Activated T-helper 1 cell treated with Interleukin-2 at 50 U/mL for 16 hours (primary cell): ENCODE measurements around the gene KIAA1958.

ENCODE experiments used
- DNase-seq: peaks from one replicate; pipeline ENCODE4 v3.0.0-alpha.2; 2020; ENCODE audit warnings: low read depth

KIAA1958 gene

DNA sequence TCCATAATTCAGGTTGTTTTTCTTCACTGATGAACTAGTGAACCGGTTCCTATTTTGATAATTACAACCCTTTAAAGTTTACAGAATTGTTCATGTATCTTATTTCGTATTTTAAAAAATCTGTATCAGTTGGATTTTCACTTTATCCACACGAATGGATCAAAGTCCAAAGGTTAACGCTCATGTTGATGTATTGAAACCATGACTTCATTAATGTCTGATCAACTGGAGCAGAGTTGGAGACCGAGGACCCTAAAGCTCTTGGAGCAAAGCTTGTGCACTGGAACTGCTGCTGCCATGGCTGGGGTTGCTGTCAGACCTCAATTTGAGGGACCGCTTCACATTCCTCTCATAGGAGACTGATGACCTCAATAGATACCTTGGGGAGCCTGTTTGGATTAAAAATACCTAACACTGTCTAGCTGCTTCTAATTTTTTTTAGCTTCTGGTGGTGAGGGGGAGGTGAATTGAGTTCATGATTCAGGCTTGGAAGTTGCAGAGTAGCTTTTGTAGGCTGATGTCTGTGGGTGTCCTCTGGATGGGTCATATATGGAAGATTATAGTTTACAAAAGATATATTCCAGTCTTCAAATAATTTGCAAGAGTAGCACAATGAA lies 45.1 kb downstream of the KIAA1958 start:
- no peak for DNase-seq

GRCh38 chr9:112532427-112532826 lies 45.8 kb downstream of the KIAA1958 start:
- DNase-seq = no peak

GRCh38 chr9:112533660-112534059 lies 47.0 kb downstream of the KIAA1958 start:
- no peak for DNase-seq

DNA sequence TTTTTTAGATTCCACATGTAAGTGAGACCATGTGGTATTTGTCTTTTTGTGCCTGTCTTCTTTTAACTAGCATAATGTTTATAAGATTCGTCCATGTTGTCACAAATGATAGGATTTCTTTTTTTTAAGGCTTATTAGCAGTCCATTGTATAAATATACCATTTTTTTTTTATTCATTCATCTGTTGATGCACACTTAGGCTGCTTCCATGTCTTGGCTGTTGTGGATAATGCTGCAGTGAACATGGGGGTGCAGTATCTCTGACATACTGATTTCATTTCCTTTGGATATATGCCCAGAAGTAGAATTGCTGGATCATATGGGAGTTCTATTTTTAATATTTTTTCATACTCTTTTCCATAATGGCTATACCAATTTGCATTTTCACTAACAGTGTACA lies 48.7 kb downstream of the KIAA1958 start:
- DNase-seq = no peak

DNA sequence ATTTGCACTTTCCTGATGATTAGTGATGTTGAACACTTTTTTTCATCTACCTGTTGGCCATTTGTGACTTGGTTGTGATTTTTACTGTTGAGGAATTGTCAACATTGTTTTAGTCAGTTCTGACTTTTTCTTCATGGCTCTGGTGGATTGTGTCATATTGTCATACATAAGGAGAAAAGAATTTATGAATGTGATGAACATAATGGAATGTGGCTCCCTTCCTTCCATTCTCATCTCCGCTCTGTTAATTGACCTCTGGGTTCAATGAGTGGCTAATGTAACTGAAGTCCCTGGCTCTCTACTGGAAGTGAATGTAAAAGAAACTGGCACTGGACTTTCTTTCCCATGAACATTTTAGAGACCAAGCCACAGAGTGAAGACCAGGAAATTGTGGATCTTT lies 49.2 kb downstream of the KIAA1958 start:
- DNase-seq = no peak

DNA sequence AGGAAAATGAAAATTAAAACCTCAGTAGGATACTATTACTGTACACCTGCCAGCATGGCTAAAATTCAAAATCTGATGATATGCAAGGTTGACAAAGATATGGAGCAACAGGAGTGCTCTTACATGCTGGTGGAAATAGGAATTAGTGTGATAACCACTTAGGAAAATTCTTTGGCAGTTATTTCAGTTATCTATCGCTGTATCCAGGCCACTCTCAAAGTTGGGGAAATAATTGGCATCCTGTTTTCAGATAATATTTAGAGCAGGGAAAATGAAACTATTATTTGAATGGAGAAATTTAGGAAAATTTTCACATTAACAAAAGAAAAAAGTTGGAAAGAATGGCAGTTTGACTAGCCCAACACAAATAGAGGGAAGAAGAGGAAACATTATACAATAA lies 50.9 kb downstream of the KIAA1958 start:
- no peak for DNase-seq

DNA sequence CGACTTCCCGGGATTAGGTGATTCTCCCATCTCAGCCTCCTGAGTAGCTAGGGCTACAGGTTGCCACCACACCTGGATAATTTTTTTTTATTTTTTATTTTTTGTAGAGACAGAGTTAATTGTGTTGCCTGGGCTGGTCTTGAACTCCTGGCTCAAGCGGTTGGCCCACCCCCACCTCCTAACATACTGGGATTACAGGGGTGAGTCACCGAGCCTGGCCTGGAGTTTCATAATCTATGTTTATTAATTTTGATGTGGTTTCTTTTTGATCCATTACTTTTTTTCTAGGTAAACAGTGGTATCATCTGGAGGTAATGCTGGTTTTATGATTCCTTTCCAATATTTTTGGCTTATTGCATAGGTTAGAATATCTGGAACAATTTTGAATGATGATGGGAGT lies 54.2 kb downstream of the KIAA1958 start:
- DNase-seq = no peak

DNA sequence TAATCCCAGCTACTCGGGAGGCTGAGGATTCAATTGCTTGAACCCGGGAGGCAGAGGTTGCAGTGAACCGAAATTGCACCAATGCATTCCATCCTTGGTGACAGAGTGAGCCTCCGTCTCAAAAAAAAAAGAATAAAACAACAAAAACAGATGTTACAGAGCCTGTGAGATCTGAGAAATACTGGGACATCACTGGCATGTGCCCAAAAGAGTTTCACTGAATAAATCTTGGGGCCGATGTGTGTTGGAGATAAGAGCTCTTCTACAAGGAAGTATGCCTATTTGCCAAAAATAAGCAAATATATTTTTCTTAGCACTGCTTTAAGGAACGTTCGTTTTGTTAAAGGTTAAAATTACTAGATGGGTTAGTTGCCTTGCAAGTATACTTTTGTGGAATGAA lies 55.1 kb downstream of the KIAA1958 start:
- DNase-seq = no peak

- no peak for DNase-seq
Observed at GRCh38 chr9:112542593-112543292, 56.1 kb downstream of the KIAA1958 start.

GRCh38 chr9:112544477-112544876 lies 57.9 kb downstream of the KIAA1958 start:
- DNase-seq = no peak

GRCh38 chr9:112545237-112545636 lies 58.6 kb downstream of the KIAA1958 start:
- no peak for DNase-seq

- DNase-seq = no peak
Observed at GRCh38 chr9:112546149-112547012, 59.8 kb downstream of the KIAA1958 start.

DNA sequence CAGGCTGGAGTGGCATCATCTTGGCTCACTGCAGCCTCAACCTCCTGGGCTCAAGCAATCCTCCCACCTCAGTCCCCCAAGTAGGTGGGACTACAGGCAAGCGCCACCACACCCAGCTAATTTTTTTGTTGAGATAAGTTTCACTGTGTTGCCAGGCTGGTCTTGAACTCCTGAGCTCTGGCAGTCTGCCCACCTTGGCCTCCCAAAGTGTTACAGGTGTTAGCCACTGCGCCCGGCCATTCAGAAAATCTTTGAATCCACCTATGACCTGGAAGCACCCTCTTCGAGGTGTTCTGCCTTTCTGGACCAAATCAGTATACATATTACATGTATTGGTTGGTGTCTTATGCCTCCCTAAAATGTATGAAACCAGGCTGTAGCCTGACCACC lies 61.4 kb downstream of the KIAA1958 start:
- DNase-seq = no peak

GRCh38 chr9:112548836-112549595 lies 62.4 kb downstream of the KIAA1958 start:
- no peak for DNase-seq

- DNase-seq = no peak
Observed at GRCh38 chr9:112550531-112550930, 63.9 kb downstream of the KIAA1958 start.

GRCh38 chr9:112551641-112552040 lies 65.0 kb downstream of the KIAA1958 start:
- DNase-seq = no peak

DNA sequence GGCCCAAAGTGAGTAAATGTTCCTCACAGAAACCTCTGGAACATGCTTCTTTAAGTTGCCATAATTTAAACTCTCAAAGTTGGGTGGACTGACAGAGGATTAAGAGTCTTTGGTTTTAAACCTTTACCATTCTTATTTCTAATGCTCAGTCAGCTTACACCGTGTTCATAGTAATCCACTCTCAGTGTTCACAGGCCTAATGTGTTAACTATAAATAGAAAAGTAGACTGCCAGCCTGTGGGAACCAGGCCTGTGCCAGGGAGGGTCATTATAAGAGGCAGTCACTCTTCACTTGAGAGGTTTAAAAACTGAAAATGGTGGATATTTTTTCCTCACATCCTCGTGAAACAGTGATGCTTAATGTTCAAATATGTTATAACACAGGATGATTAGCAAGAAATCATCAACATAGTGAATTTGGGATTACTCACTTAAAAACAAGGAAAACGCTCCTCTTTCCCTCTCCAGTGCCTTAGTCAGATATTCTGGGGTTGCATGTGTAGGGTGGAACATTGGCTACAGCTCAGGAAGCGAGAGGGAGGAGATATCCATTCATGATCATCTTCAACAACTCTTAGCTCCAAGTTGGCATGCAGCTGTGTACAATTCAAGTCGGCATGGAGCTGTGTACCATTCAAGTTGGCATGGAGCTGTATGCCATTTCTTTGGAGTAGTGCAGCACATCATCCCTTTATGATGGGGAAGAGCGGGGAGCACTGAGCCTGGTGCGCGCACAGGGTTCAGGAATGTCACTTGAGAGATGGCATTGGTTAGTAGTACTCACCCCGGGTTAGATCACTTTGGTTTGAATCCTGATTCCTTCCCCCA lies 65.8 kb downstream of the KIAA1958 start:
- no peak for DNase-seq

DNA sequence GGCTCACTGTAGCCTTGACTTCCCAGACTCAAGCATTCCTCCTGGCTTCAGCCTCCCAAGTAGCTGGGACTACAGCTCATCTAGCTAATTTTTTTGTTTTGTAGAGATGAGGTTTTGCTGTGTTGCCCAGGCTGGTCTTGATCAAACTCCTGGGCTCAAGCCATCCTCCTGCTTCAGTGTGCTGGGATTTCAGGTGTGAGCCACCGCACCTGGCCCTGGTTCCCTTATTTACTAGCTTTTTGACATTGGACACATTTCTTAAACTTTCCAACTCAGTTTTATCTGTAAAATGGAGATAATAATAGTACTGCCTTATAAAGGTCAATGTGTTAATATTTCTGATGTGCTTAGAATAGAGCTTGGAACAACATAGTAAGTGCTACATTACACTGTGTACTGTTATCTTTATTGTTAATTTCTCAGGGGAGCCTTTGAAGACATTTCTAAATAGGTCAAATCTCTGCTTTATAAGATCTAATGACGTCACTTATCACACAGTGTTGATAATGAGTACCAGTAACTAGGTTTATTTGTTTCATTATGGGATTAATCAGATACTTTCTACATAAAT lies 66.7 kb downstream of the KIAA1958 start:
- DNase-seq = no peak

DNA sequence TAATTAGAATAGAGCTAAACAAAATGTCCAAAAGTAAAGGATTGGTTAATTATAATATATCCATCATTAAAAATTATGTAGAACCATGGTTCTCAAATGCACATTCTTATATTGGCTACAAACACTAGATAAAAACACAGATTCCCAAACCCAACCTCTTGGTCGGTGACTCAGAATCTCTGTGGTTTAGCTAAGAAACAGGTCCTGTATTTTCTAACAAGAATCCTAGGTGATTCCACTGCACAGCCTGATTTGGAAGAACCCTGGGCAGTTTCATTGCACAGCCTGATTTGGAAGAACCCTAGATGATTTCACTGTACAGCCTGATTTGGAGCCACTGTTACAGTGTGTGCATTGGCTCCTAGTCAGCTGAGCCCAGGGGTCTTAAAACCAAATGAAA lies 67.9 kb downstream of the KIAA1958 start:
- no peak for DNase-seq

GRCh38 chr9:112555101-112555643 lies 68.5 kb downstream of the KIAA1958 start:
- no peak for DNase-seq
